ENCODE measurements around the gene GNAQ.
A peak's percentile ranks its signal among the peaks of the same experiment; 100 is the strongest.

The GNAQ gene

GRCh38 chr9:77893706-77894105, 137.9 kb downstream of the GNAQ start:
- no peak for DNase-seq (ENCODE audit: low read depth)
- H3K4me3 ChIP-seq (ENCODE audit: low read depth, low read length), result no peak overlapping the region
- TF ChIP-seq MYC (IDR thresholded peaks at IDR 0.05; ENCODE audit: low read depth, low read length), result no peak
- no peak for TF ChIP-seq MAX (IDR thresholded peaks at IDR 0.05; ENCODE audit: low read depth, low read length)
- TF ChIP-seq POLR2A (IDR thresholded peaks at IDR 0.05; ENCODE audit: extremely low read depth, insufficient read length), result no peak
- no peak for TF ChIP-seq CTCF (IDR thresholded peaks at IDR 0.05; ENCODE audit: low read depth, low read length)

- no peak for DNase-seq (ENCODE audit: low read depth)
- TF ChIP-seq POLR2A (IDR thresholded peaks at IDR 0.05; ENCODE audit: extremely low read depth, insufficient read length) (no peak), CTCF (IDR thresholded peaks at IDR 0.05; ENCODE audit: low read depth, low read length) (no peak), MAX (IDR thresholded peaks at IDR 0.05; ENCODE audit: low read depth, low read length) (no peak), MYC (IDR thresholded peaks at IDR 0.05; ENCODE audit: low read depth, low read length) (no peak)
- H3K4me3 ChIP-seq (ENCODE audit: low read depth, low read length), result no peak overlapping the region
These were observed 138.6 kb downstream of the GNAQ start for GRCh38 chr9:77892955-77893514.

- peak; percentile 55 for DNase-seq (ENCODE audit: low read depth)
- TF ChIP-seq MAX (IDR thresholded peaks at IDR 0.05; ENCODE audit: low read depth, low read length), result no peak
- TF ChIP-seq POLR2A (IDR thresholded peaks at IDR 0.05; ENCODE audit: extremely low read depth, insufficient read length), result no peak
- TF ChIP-seq MYC (IDR thresholded peaks at IDR 0.05; ENCODE audit: low read depth, low read length), result no peak
- TF ChIP-seq CTCF (IDR thresholded peaks at IDR 0.05; ENCODE audit: low read depth, low read length), result no peak
- no peak overlapping the region for H3K4me3 ChIP-seq (ENCODE audit: low read depth, low read length)
These were observed 139.4 kb downstream of the GNAQ start for GRCh38 chr9:77892171-77892570.

GRCh38 chr9:77891128-77891800, 140.3 kb downstream of the GNAQ start:
- no peak for TF ChIP-seq POLR2A (IDR thresholded peaks at IDR 0.05; ENCODE audit: extremely low read depth, insufficient read length)
- TF ChIP-seq MYC (IDR thresholded peaks at IDR 0.05; ENCODE audit: low read depth, low read length), result no peak
- no peak for TF ChIP-seq MAX (IDR thresholded peaks at IDR 0.05; ENCODE audit: low read depth, low read length)
- TF ChIP-seq CTCF (IDR thresholded peaks at IDR 0.05; ENCODE audit: low read depth, low read length), result no peak
- no peak for DNase-seq (ENCODE audit: low read depth)
- no peak overlapping the region for H3K4me3 ChIP-seq (ENCODE audit: low read depth, low read length)

GRCh38 chr9:77887662-77888061, 143.9 kb downstream of the GNAQ start:
- no peak for DNase-seq (ENCODE audit: low read depth)
- no peak for TF ChIP-seq POLR2A (IDR thresholded peaks at IDR 0.05; ENCODE audit: extremely low read depth, insufficient read length)
- TF ChIP-seq MAX (IDR thresholded peaks at IDR 0.05; ENCODE audit: low read depth, low read length), result no peak
- no peak for TF ChIP-seq MYC (IDR thresholded peaks at IDR 0.05; ENCODE audit: low read depth, low read length)
- no peak for TF ChIP-seq CTCF (IDR thresholded peaks at IDR 0.05; ENCODE audit: low read depth, low read length)
- H3K4me3 ChIP-seq (ENCODE audit: low read depth, low read length), result no peak overlapping the region
